AG09309 (cell line): Measurements from ENCODE around the gene AQP6.

Source experiments
- DNase-seq: peaks from one replicate; pipeline ENCODE4 v3.0.0-alpha.2; 2010; ENCODE audit warnings: low read depth
- H3K4me3 ChIP-seq: 2 replicates; pipeline ENCODE4 v1.5.1; 2011; ENCODE audit warnings: mild to moderate bottlenecking, low read depth, low read length, moderate library complexity; ENCODE audit not compliant: control insufficient read depth
- TF ChIP-seq, protein P1 (sequence below): IDR thresholded peaks from 2 replicates; pipeline ENCODE4 v1.5.1; 2011; ENCODE audit warnings: mild to moderate bottlenecking, low read depth, low read length, inconsistent platforms; ENCODE audit not compliant: insufficient read depth, control insufficient read depth; ENCODE audit errors: missing control alignments

Gene AQP6

DNA sequence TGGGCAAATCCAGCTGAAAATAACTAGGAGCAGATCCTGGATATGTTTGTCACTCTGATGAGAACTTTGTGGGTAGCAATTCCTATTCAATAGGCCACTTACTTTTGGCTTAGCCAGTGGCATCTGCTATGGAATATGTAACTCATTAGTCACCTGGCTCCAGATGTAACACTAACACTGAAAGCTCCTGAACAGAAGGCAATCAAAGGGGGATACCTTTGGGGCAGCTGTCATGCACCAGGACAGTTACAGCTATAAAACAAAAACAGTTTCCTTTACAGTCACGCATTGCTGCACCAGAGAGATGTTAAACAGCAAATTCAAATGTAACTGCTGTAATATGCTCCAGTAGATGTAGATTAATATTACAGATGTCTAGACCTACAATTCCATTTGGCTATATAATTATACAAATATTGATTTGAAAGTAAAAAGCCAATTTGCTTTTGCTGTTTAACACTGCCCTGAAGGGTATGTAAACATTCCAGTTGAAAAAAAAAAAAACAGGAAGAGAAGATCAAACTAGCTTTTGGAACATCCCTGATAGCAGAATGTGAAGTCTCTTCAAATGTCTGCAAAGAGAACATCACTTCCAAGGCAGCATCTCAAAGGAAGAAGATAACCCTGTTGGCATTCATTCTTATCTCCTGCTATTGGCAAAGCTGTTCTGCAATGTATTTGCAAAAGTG, 34.2 kb downstream of the AQP6 start:
- DNase-seq, result no peak
- H3K4me3 ChIP-seq, result no peak overlapping the region
- TF ChIP-seq, protein P1, sequence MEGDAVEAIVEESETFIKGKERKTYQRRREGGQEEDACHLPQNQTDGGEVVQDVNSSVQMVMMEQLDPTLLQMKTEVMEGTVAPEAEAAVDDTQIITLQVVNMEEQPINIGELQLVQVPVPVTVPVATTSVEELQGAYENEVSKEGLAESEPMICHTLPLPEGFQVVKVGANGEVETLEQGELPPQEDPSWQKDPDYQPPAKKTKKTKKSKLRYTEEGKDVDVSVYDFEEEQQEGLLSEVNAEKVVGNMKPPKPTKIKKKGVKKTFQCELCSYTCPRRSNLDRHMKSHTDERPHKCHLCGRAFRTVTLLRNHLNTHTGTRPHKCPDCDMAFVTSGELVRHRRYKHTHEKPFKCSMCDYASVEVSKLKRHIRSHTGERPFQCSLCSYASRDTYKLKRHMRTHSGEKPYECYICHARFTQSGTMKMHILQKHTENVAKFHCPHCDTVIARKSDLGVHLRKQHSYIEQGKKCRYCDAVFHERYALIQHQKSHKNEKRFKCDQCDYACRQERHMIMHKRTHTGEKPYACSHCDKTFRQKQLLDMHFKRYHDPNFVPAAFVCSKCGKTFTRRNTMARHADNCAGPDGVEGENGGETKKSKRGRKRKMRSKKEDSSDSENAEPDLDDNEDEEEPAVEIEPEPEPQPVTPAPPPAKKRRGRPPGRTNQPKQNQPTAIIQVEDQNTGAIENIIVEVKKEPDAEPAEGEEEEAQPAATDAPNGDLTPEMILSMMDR, result no peak

DNA sequence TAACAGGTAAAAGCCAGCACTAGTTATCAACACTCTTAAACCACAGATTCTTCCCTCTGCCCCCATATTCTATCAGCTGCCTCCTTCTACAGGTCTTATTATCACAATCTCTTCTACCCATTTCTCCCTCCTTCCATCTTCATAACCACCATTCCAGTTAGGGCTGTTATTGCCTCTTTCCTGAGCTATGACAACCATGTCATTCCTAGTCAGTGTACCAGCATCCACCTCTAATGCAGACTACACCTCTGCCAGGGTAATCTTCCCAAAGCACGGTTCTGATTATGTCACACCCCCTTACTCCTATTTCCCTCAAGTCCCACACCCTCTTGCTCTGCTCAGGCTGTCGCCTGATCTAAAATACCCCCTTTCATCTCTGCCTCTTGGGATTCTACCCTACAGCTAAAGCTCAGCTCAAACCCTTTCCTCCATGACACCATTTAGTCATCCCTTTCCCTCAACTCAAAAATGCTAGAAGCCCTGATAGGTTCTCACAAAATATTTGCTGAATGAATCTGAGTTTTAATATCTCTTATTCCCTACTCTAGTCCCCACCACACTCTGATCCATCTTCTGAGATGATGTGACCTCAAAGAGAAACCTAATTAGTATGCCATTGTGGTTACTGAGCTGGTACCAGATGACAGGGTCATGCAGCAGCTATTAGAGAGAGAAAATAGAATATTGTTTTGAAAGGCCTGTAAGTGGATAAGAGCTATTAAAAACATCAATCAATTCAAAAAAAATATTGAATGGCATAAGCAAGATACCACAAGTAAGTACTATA, 40.8 kb downstream of the AQP6 start:
- TF ChIP-seq, protein P1, result no peak

DNA sequence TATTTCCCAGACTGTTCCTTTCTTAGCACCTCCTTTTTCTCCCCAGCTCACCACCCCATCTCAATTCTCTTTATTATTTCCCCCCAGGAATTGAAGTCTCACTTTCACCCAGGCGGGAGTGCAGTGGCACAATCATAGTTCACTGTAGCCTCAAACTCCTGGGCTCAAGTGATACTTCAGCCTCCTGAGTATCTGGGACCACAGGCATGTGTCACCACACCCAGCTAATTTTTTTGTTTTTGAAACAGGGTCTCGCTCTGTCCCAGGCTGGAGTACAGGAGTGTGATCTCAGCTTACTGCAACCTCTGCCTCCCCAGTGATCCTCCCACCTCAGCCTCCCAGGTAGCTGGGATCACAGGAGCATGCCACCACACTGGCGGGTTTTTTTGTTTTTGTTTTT, 41.6 kb downstream of the AQP6 start:
- no peak for DNase-seq
- no peak overlapping the region for H3K4me3 ChIP-seq
- TF ChIP-seq, protein P1, result no peak

More for the DNA sequence above, 40.8 kb downstream of the AQP6 start:
- DNase-seq, result no peak
- H3K4me3 ChIP-seq, result no peak overlapping the region

DNA sequence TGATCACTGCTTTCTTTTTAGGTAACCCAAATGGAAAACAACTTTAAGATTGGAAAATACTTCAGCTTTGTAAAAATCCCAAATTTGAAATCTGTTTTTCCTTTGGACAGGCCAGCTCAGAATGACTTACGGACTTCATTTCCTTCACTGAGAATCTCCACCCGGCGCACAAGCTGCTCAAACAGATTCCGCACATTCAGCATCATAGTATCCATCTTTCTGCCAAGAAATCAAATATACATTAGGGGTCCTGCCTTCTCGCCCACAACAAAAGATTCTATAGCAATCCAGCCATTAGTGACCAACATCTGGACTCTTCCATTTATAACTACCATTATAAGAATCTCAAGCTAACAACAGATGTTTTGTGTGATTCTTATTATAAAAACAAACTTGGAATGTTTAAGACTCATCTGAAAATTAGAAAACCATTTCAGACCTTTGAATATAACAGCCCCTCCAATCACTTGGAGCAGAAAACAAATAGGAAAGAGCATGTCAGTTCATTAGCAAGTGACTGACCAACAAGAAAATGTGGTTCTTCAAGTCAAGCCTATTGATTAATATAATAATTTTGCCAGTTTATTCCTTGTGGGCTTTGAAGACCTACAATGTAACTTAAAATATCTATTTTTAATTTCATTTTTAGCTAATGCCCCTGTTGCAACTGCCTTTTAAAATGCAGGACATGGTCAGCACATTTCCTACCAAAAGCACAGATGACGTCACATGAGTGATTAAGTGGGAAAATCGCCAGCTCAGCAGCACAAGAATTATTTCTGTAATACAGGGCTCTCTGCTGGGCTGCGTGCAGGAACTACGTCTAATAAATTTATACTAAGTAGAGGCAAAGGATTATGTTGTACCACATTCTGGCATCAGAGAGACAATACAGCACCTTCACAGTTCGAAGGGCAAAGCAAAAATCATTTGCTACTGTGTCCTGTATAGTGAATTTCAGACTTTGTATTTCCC, 44.0 kb downstream of the AQP6 start:
- TF ChIP-seq, protein P1, result no peak
- DNase-seq, result peak; percentile 71
- H3K4me3 ChIP-seq, result no peak overlapping the region

DNA sequence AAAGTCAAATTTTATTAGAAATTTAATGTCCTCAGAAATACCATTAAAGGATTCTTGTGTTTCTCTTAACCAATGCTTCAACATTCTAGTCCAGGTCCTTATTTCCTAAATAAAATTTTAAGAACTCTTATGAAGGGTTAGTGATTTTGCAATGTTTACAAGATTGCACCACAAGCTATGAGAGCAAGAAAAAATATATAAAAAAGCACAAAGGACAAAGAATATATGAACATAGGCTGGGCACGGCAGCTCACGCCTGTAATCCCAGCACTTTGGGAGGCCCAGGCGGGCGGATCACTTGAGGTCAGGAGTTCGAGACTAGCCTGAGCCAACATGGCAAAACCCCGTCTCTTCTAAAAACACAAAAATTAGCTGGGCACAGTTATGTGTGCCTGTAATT, 44.9 kb downstream of the AQP6 start:
- H3K4me3 ChIP-seq, result no peak overlapping the region
- TF ChIP-seq, protein P1, result no peak
- peak; percentile 52 for DNase-seq

DNA sequence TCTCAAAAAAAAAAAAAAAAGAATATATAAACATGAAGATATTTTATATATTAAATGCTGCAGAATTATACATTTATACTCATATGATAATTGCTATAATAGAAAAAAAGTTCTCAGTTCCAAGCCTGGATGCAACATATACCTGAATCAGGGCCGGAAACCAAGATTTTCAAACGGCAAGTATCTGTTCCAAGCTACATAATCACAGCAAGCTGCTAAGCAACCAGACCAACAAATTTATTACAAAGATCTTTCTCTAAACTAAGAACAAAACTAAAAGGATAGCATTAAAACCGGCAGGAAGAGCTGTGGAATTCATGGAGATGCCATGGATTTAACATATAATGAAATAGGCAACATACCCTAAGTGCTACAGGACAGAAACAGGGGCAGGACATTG, 45.4 kb downstream of the AQP6 start:
- TF ChIP-seq, protein P1, result no peak
- DNase-seq, result no peak
- no peak overlapping the region for H3K4me3 ChIP-seq
